SK-N-SH (cell line): ENCODE measurements around the gene AUTS2.

Experiments used
- EP300 ChIP-seq, 2 experiments: IDR thresholded peaks; 2 replicates each; pipeline versions ENCODE4 v1.4.0 to v1.6.1; 2012; ENCODE audit warnings: borderline replicate concordance in 1 of 2, low read depth in 1 of 2, low read length in 1 of 2
- FOXM1 ChIP-seq: IDR thresholded peaks from 2 replicates; pipeline ENCODE4 v1.4.0; 2012; ENCODE audit warnings: low read depth, mild to moderate bottlenecking
- JUND ChIP-seq: IDR thresholded peaks from 2 replicates; pipeline ENCODE4 v1.4.0; 2012
- POLR2AphosphoS5 ChIP-seq: IDR thresholded peaks from 2 replicates; pipeline ENCODE4 v1.6.1; 2012; ENCODE audit warnings: low read depth, low read length
- RAD21 ChIP-seq: IDR thresholded peaks from 2 replicates; pipeline ENCODE4 v1.6.1; 2012; ENCODE audit warnings: mild to moderate bottlenecking, low read length
- RFX5 ChIP-seq: IDR thresholded peaks from 2 replicates; pipeline ENCODE4 v1.6.1; 2012; ENCODE audit warnings: mild to moderate bottlenecking, improper control_type of control experiment, low read length
- SIN3A ChIP-seq: IDR thresholded peaks from 2 replicates; pipeline ENCODE4 v1.6.1; 2012; ENCODE audit warnings: low read depth, mild to moderate bottlenecking, low read length, moderate library complexity, borderline replicate concordance
- YY1 ChIP-seq: IDR thresholded peaks from 2 replicates; pipeline ENCODE4 v1.4.0; 2012; ENCODE audit warnings: low read depth, mild to moderate bottlenecking
- TF ChIP-seq, protein P1 (sequence below): fragments of 200-600 bp; sonication (generic); IDR thresholded peaks from 2 replicates; pipeline ENCODE4 v1.6.1; 2017; ENCODE audit warnings: antibody characterized with exemption, mild to moderate bottlenecking, moderate library complexity
- TF ChIP-seq, protein P2 (sequence below): IDR thresholded peaks from 2 replicates; pipeline ENCODE4 v1.4.0; 2012; ENCODE audit warnings: low read depth

DNA sequence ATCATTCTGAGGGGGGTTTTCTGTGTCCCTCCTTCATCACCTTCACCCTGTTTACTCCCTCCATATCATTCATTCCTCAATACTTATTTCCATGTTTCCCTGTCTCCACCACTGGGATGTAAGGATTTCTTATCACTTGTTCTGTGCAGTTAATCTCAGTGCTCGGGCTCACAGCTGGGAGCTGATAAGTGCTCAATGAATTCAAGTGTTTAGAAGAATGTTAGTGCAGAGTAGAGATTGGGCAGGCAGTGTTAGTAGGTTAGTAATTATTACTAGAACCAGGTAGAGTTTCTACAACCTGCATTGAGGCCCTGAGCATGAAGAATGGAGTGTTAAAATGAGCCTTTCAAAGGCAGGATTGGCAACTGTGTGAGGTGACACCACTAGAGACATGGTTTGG lies 458.1 kb downstream of the AUTS2 start:
- TF ChIP-seq POLR2AphosphoS5 (no peak), SIN3A (no peak), YY1 (no peak), EP300 (IDR thresholded peaks at IDR 0.05; ENCODE audit: borderline replicate concordance in 1 of 2, low read depth in 1 of 2, low read length in 1 of 2) (no peak), RFX5 (no peak), JUND (no peak), FOXM1 (no peak), RAD21 (no peak)
- TF ChIP-seq, protein P1, sequence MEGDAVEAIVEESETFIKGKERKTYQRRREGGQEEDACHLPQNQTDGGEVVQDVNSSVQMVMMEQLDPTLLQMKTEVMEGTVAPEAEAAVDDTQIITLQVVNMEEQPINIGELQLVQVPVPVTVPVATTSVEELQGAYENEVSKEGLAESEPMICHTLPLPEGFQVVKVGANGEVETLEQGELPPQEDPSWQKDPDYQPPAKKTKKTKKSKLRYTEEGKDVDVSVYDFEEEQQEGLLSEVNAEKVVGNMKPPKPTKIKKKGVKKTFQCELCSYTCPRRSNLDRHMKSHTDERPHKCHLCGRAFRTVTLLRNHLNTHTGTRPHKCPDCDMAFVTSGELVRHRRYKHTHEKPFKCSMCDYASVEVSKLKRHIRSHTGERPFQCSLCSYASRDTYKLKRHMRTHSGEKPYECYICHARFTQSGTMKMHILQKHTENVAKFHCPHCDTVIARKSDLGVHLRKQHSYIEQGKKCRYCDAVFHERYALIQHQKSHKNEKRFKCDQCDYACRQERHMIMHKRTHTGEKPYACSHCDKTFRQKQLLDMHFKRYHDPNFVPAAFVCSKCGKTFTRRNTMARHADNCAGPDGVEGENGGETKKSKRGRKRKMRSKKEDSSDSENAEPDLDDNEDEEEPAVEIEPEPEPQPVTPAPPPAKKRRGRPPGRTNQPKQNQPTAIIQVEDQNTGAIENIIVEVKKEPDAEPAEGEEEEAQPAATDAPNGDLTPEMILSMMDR, result no peak
- TF ChIP-seq, protein P2, sequence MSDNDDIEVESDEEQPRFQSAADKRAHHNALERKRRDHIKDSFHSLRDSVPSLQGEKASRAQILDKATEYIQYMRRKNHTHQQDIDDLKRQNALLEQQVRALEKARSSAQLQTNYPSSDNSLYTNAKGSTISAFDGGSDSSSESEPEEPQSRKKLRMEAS, result no peak
